Left ventricle myocardium inferior (tissue), 1 donor: Measurements from ENCODE around the gene TMEM187. TPM values are rescaled to one million over a fixed set of nuclear protein-coding genes. Genes with fewer than 3 reads are reported as not detected.

Source experiments
- DNase-seq: peaks from one replicate; pipeline ENCODE4 v3.0.0-alpha.2; 2020
- H3K27ac ChIP-seq: fragments of 200-600 bp; replicated peaks from 2 replicates; pipeline ENCODE4 v1.8.0; 2021
- H3K27me3 ChIP-seq: fragments of 200-600 bp; 2 replicates; pipeline ENCODE4 v1.8.0; 2021; ENCODE audit warnings: low read depth
- H3K36me3 ChIP-seq: fragments of 200-600 bp; 2 replicates; pipeline ENCODE4 v1.8.0; 2021
- H3K4me1 ChIP-seq: fragments of 200-600 bp; 2 replicates; pipeline ENCODE4 v1.8.0; 2021
- H3K4me3 ChIP-seq: fragments of 200-600 bp; 2 replicates; pipeline ENCODE4 v1.8.0; 2021; ENCODE audit warnings: mild to moderate bottlenecking, moderate library complexity
- H3K9me3 ChIP-seq: fragments of 200-600 bp; replicated peaks from 2 replicates; pipeline ENCODE4 v1.8.0; 2021
- intact Hi-C: fragments of 100-400 bp; cut with micrococcal nuclease; formaldehyde crosslinking; loops from one replicate; pipeline ENCODE4 v1.11.0; 2022
- total RNA-seq: library from RNA; stranded (reverse); fragmentation: NEBNext Ultra II Directional; extraction: Animal tissue kit (Norgen Biotek cat#: 25700); gene quantifications from one replicate; pipeline ENCODE4 v1.2.1, GENCODE V29; 2021
- TF ChIP-seq, protein P1 (sequence below): fragments of 200-600 bp; IDR thresholded peaks from 2 replicates; pipeline ENCODE4 v1.8.0; 2021; ENCODE audit warnings: antibody characterized with exemption, mild to moderate bottlenecking, borderline replicate concordance
- donor health status: DM: no; HTN: yes; CAD: no; lungs with severe emphysema.

The TMEM187 gene
- total RNA-seq, 1 donor from 2014 or later: 6.4 TPM

GRCh38 chrX:153958605-153959004 lies 13.9 kb upstream of the TMEM187 start:
- no peak for DNase-seq
- Histone ChIP-seq H3K27me3 (no peaks in the 10 kb centered on the region), H3K9me3 (no peaks in the 10 kb centered on the region), H3K4me3 (no peak overlapping the region), H3K4me1 (peaks cover 1% of the 10 kb centered on the region), H3K27ac (no peak overlapping the region), H3K36me3 (peaks cover 82% of the 10 kb centered on the region)
- TF ChIP-seq, protein P1, sequence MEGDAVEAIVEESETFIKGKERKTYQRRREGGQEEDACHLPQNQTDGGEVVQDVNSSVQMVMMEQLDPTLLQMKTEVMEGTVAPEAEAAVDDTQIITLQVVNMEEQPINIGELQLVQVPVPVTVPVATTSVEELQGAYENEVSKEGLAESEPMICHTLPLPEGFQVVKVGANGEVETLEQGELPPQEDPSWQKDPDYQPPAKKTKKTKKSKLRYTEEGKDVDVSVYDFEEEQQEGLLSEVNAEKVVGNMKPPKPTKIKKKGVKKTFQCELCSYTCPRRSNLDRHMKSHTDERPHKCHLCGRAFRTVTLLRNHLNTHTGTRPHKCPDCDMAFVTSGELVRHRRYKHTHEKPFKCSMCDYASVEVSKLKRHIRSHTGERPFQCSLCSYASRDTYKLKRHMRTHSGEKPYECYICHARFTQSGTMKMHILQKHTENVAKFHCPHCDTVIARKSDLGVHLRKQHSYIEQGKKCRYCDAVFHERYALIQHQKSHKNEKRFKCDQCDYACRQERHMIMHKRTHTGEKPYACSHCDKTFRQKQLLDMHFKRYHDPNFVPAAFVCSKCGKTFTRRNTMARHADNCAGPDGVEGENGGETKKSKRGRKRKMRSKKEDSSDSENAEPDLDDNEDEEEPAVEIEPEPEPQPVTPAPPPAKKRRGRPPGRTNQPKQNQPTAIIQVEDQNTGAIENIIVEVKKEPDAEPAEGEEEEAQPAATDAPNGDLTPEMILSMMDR: no peak
- intact Hi-C loops: no loop called here

- peaks cover 74% of the 10 kb centered on the region for H3K36me3 ChIP-seq
- TF ChIP-seq, protein P1: no peak
Observed at GRCh38 chrX:153959649-153960048, 12.9 kb upstream of the TMEM187 start.

DNA sequence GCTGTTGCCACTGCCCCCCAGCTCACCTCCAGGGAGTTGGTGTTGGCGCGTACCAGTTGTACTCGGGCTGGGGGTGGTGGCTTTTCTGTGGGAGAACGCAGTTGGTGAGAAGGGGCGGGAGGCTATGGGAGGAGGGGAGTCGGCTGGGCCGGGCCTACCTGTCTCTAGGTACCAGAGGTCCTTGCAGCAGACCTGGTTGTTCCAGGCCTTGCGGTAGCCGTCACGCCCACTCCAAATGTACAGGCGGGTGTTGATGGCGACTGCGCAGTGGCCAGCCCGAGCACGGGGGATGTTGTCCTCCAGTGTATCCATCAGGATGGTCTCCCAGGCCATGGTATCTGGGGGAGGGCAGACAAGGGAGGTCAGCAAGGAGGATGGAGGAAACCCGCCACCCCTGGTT lies 12.5 kb upstream of the TMEM187 start:
- intact Hi-C loops: no loop called here
- Histone ChIP-seq H3K36me3 (peaks cover 70% of the 10 kb centered on the region), H3K4me1 (peaks cover 7% of the 10 kb centered on the region), H3K27me3 (no peaks in the 10 kb centered on the region), H3K9me3 (no peaks in the 10 kb centered on the region), H3K4me3 (no peak overlapping the region), H3K27ac (no peak overlapping the region)
- DNase-seq: no peak
- TF ChIP-seq, protein P1: no peak

More at GRCh38 chrX:153959649-153960048, 12.9 kb upstream of the TMEM187 start:
- Histone ChIP-seq H3K4me3 (no peak overlapping the region), H3K27me3 (no peaks in the 10 kb centered on the region), H3K9me3 (no peaks in the 10 kb centered on the region), H3K27ac (no peak overlapping the region), H3K4me1 (peaks cover 3% of the 10 kb centered on the region)
- no peak for DNase-seq
- intact Hi-C loops: no loop called here

DNA sequence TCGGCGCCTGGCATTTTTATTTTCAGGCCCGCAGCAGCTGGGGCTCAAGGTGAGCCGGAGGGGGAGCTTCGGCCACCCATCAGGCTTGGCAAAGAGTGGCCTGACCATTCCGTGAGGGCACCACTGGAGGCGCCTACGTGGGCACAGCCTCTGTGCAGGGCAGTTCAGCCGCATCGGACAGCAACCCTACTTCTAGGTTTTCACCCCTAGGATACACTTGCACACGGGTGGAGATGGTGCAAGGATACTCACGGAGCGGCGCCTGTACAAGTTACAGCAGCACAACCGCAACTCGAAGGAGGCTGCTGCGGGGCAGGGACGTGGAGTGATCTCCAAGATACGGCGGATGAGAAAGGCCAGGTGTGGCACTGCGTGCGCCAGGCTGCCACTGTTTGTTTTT lies 11.8 kb upstream of the TMEM187 start:
- intact Hi-C loops: no loop called here
- Histone ChIP-seq H3K4me3 (no peak overlapping the region), H3K4me1 (peaks cover 14% of the 10 kb centered on the region), H3K9me3 (no peaks in the 10 kb centered on the region), H3K27me3 (no peaks in the 10 kb centered on the region), H3K36me3 (peaks cover 68% of the 10 kb centered on the region), H3K27ac (no peak overlapping the region)
- TF ChIP-seq, protein P1: no peak
- no peak for DNase-seq

DNA sequence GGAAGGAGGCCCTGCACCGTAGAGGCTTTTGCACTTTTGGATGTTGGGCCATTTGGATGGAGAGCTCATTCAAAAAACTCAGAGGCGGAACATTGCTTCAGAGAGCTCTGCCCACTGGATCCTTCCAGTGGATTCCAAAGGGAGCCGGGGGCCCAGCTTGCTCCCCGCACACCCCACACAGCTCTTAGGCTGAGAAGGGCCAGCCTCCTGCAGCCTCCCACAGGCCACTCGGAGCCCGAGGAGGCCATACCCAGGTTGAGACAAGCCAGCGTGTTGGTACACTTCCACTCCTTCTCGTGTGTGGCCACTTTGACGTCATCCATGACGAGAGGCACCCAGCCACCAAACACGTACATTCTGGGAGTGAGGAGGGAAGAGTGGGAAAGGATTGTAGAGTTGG lies 11.3 kb upstream of the TMEM187 start:
- no peak overlapping the region for H3K27ac ChIP-seq
- no peaks in the 10 kb centered on the region for H3K9me3 ChIP-seq
- H3K36me3 ChIP-seq: peaks cover 64% of the 10 kb centered on the region
- H3K27me3 ChIP-seq: no peaks in the 10 kb centered on the region
- intact Hi-C loops: no loop called here
- TF ChIP-seq, protein P1: no peak
- peaks cover 19% of the 10 kb centered on the region for H3K4me1 ChIP-seq
- no peak overlapping the region for H3K4me3 ChIP-seq
- DNase-seq: no peak

- TF ChIP-seq, protein P1: no peak
- H3K27ac ChIP-seq: no peak overlapping the region
- peaks cover 42% of the 10 kb centered on the region for H3K4me1 ChIP-seq
- peaks cover 42% of the 10 kb centered on the region for H3K36me3 ChIP-seq
- no peaks in the 10 kb centered on the region for H3K27me3 ChIP-seq
- H3K4me3 ChIP-seq: no peak overlapping the region
- intact Hi-C loops: no loop called here
- DNase-seq: no peak
- H3K9me3 ChIP-seq: no peaks in the 10 kb centered on the region
Observed at GRCh38 chrX:153963546-153963945, 9.0 kb upstream of the TMEM187 start.
